Loucy (cell line): Measurements from ENCODE around the gene VPS13D.

ENCODE experiments used
- EZH2phosphoT487 ChIP-seq: fragments of 200-600 bp; IDR thresholded peaks from 2 replicates; pipeline ENCODE4 v1.6.1; 2018; ENCODE audit warnings: antibody characterized with exemption, mild to moderate bottlenecking, moderate library complexity, borderline replicate concordance
- TF ChIP-seq, protein P1 (sequence below): fragments of 200-600 bp; sonication (generic); conservative IDR thresholded peaks from 2 replicates; pipeline ENCODE4 v1.5.1; 2014; ENCODE audit warnings: mild to moderate bottlenecking, antibody characterized with exemption, low read length

DNA sequence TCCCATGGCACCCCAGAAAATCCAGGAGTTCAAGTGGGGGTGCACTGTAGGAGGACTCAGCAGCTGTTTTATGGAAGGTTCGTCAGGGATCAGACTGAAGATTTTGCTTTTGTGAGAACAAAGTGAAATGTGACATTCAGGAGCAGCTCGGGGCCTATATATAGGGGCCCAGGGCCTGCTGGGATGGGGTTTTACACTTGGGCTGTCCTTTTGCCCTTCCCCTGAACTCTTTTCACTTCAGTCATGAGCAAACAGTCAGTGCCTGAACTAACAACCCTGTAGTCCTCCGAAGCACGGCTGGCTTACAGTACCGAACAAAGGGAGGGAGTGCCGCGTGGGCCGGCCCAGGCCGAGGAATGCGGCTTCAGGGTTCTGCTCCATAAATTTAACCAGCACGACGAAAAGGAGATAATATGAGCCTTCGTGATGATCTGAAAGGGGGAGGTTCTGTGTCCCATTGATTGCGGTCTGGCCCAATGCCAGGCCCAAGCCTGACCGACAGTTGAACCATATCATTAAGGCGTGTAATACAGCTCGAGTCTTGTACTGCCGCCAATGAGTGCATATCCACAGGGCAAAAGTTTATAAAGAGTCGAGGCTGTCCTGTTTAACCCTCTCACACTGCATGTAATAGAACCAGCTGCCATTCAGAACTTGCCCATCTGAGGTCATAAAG, 248.2 kb downstream of the VPS13D start:
- TF ChIP-seq, protein P1, sequence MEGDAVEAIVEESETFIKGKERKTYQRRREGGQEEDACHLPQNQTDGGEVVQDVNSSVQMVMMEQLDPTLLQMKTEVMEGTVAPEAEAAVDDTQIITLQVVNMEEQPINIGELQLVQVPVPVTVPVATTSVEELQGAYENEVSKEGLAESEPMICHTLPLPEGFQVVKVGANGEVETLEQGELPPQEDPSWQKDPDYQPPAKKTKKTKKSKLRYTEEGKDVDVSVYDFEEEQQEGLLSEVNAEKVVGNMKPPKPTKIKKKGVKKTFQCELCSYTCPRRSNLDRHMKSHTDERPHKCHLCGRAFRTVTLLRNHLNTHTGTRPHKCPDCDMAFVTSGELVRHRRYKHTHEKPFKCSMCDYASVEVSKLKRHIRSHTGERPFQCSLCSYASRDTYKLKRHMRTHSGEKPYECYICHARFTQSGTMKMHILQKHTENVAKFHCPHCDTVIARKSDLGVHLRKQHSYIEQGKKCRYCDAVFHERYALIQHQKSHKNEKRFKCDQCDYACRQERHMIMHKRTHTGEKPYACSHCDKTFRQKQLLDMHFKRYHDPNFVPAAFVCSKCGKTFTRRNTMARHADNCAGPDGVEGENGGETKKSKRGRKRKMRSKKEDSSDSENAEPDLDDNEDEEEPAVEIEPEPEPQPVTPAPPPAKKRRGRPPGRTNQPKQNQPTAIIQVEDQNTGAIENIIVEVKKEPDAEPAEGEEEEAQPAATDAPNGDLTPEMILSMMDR, result no peak
- TF ChIP-seq EZH2phosphoT487, result no peak
